ENCODE data around the gene KIAA1958.
"Not testable (repeated sequence)": the region's sequence is repeated elsewhere in the genome, so short reads cannot be mapped to it uniquely, and the experiment has no call there.

Gene KIAA1958

GRCh38 chr9:112493393-112494137 is 6.9 kb downstream of the KIAA1958 start:
- DNase-seq, result no peak

DNA sequence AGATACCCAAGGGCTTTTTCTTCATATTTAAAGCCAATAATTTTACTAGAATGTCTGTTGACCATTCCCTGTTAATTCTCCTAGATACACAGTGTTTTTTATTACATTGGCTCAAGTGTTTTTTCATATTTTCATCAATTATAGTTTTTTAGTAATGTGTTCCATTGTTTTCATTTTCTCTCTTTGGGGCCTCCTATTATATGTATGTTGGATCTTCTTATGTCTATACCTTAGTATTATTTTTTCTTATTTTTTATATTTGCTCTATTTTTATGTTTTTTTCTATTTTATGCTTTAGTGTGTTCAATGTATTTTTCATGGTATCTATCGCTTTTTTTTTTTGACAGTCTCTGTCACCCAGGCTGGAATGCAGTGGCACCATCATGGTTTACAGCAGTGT is 7.5 kb downstream of the KIAA1958 start:
- no peak for DNase-seq

DNA sequence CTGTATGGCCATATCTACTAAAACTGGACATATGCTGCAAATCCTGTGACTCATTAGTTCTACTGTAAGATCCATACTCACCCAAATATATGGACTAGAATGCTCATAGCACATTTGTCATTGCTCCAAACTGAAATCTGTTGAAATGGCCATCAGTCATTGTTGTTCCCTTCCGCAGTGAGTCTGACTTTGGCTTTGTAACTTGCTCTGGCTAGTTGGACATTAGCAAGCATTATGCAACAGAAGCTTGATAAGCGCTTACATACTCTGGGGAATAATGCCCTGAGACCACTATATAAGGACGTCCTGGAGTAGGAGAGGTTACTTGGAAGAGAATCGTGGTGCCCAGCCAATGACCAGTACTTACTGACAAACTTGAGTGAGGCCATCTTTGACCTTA is 9.0 kb downstream of the KIAA1958 start:
- DNase-seq, result no peak

DNA sequence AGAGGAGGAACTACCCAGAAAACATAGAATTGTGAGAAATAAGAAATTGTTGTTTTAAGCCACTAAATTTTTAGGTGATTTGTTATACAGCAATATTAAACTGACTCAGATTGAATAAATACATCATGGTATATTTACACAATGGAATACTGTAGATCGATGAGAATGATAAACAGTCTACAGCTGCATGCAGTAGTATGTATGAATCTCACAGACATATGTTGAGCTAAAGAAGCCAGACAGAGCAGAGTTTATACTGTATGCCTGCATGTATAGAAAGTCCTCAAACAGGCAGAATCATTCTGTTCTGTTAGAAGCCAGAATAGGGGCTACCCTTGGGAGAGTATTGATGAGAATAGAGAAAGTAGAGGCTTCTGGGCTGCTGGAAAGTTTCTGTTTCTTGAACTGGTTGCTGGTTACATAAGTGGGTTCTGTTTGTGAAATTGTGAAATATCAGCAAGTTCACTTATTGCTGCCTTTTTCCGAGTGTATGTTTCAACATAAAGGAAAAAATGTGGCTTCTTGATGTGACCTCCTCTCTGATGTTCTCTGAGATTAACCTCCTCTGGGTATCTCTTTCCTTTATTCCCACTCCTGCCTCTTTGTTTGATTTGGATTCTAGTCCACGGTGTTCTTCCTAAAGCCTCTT is 9.6 kb downstream of the KIAA1958 start:
- DNase-seq, result no peak

DNA sequence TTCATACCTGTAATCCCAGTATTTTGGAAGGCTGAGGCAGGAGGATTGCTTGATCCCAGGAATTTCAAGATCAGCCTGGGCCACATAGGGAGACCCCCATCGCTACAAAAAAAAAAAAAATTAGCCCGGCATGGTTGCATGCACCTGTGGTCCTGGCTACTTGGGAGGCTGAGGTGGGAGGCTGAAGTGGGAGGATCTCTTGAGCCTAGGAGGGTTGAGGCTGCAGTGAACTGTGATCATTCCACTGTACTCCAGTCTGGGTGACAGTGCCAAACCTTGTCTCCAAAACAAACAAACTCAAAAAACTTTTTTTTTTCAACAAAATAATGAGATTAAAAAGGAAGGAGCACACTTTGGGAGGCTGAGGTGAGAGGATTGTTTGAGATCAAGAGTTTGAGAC is 14.2 kb downstream of the KIAA1958 start:
- DNase-seq, result no peak

DNA sequence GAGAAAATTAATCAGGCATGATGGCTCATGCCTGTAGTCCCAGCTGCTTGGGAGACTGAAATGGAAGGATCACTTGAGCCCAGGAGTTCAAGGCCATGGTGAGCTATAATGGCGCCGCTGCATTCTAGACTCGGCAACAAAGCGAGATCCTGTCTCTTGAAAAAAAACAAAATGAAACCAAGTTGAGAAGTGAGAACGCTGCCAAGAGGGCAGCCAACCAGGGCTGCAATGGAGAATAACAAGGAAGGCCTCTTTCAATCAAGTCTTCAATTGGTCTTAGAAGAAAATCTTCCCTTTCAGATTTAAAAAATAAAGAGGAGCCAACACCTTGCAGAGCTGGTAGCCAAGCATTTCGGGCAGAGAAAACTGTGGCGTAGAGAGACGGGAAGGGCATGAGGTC is 14.7 kb downstream of the KIAA1958 start:
- DNase-seq, result no peak

DNA sequence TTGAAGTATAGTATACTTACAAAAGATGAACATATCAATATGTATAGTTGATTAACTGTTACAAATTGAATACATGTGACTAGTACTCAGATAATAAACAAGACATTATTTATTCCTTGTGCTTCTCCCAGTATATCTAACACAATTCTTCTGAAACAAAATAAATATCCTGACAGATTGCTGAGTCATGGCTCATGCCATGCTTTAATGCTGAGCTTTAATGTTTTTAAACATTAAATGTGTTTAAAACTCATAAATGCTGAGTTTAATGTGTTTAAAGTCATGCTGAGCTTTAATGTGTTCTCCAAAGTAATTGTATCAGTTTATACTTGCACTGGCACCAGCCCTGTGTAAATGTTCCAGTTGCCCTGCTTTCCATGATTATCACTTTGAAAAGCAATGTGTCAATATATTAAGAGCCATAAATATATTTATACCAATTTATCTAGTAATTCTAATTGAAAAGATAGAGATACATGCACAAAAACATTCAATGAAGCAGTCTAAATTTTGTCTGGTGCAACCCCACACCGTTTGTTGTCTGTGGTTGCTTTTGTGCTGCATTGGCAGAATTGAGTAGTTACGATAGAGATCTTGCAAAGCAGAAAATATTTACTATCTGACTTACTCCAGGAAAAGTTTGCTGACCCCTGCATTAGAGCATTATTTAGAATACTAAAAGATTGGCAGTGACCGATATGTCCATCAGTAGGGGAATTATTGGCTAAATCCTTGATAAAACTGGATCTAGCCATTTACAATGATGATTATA is 15.7 kb downstream of the KIAA1958 start:
- DNase-seq, result no peak

DNA sequence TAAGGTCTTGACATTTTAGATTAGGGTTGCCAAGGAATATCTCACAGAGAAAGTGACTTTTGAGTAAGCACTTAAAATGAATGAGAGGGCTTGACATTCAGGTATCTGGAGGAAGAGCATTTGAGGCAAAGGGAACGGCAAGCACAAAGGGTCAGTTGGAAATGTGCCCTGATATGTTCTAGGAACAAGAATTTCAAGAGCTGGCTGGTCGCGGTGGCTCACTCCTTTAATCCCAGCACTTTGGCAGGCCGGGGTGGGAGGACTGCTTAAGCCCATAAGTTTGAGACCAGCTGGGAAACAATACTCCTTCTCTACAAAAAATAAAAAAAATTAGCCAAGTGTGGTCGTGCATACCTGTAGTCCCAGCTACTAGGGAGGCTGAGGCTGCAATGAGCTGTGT is 16.5 kb downstream of the KIAA1958 start:
- DNase-seq, result no peak

DNA sequence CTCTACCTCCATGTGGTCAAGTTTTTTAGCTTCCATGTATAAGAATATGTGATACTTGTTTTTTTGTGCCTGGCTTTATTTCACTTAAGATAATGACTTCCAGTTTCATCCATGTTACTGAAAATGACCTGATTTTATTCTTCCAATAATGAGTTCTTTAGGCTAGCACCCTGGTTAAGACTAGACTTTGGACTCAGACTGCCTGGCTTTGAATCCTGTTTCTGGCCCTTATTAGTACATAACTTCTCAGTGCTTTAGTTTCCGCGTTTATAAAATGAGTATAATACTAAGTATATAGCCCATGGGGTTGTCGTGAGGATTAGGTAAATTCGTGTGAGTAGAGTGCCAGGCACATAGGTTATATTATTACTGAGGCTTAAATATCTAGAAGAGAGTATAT is 18.5 kb downstream of the KIAA1958 start:
- no peak for DNase-seq

GRCh38 chr9:112505607-112506006 is 19.0 kb downstream of the KIAA1958 start:
- DNase-seq, result no peak

GRCh38 chr9:112506571-112506970 is 19.9 kb downstream of the KIAA1958 start:
- DNase-seq, result no peak

DNA sequence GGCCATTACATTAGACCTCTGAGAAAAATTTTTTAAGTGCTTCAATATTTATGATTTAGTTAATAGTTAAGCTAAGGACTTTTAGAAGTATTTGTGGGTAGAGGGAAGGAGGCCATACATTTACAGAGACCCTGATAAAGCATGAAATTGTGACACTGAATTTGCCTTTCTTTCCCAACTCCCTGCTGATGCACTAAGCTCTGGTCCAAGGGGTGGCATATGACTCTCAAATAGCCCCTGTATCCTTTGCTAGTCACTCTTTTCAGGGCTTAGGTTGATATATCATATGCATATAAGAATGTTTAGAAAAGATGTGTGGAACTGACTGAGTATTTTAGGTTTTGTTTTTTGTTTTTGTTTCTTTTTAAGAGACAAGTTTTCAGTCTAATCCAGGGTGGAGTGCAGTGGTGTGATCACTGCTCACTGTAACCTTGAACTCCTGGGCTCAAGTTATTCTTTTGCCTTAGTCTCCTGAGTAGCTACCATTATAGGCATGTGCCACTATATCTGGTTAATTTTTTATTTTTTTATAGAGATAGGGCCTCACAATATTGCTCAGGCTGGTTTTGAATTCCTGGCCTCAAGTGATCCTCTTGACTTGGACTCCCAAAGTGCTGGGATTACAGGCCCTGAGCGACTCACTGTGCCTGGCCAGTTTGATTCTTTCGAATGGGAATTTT is 20.5 kb downstream of the KIAA1958 start:
- DNase-seq, result no peak

GRCh38 chr9:112508377-112508776 is 21.8 kb downstream of the KIAA1958 start:
- DNase-seq, result no peak

DNA sequence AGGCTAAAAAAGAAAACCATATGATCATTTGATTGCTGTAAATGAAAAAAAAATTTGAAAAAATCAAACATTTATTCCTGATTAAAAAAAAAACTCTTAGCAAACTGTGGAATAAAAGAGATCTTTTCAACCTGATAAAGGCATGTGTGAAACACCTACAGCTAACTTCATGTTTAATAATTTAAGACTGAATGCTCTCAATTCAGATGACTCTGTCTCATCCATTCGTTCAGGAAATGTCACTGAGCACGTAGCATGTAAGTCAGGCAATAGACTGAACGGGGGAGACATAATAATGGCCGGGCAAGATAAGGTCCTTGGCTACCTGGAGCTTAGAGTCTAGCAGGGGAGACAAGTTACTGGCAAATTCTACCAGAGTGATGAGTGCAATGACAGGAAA is 25.8 kb downstream of the KIAA1958 start:
- not testable (repeated sequence) for DNase-seq

DNA sequence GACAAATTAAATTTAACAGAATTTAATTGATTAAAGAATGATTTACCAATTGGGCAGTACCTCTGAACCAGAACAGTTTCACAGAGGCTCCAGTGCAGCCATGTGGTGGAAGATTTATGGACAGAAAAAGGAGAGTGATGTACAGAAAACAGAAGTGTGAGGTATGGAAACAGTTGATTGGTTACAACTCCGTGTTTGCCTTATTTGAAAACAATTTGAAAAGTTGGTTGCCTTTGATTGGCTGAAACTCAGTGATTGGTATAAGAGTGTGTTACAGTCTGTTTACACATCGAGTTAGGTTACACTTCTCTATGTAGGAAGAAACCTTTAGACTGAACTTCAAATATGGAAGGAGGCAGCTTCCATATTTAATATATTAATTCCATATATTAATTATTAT is 30.1 kb downstream of the KIAA1958 start:
- no peak for DNase-seq

DNA sequence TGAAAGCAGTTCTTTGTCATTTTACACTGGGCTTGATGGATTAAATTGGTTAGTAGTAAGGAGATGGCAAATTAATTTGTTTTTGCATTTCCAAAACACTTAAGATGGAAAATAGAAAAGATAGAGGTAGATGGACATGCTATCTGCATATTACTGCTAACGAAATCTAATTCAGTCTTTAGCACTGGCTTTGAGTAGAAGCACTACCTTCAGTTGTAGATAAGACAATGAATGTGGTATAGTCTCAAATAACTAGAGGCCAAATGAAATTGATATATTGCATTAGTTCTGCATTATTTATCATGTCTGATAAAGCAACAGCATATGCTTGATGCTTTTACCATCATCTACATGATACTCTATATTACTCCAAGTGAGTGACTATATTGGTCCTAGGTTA is 33.4 kb downstream of the KIAA1958 start:
- DNase-seq, result no peak

- no peak for DNase-seq
Measured at GRCh38 chr9:112520656-112521055, 34.0 kb downstream of the KIAA1958 start.

GRCh38 chr9:112526973-112527372 is 40.3 kb downstream of the KIAA1958 start:
- DNase-seq, result no peak

- no peak for DNase-seq
Measured at GRCh38 chr9:112527959-112528358, 41.3 kb downstream of the KIAA1958 start.

DNA sequence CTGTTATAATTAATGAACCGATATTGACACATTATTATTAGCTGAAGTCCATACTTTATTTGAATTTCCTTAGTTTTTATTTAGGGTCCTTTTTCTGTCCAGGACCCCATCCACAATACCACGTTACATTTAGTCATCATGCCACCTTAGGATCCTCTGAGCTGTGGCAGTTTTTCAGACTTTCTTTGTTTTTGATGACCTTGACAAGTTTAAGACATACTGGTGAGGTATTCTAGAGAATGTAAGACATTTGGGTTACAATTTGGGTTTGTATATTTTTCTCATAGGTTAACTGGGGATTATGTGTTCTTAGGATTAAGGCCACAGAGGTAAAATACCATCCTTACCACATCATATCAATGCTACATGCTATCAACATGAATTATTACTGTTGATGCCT is 42.7 kb downstream of the KIAA1958 start:
- no peak for DNase-seq

DNA sequence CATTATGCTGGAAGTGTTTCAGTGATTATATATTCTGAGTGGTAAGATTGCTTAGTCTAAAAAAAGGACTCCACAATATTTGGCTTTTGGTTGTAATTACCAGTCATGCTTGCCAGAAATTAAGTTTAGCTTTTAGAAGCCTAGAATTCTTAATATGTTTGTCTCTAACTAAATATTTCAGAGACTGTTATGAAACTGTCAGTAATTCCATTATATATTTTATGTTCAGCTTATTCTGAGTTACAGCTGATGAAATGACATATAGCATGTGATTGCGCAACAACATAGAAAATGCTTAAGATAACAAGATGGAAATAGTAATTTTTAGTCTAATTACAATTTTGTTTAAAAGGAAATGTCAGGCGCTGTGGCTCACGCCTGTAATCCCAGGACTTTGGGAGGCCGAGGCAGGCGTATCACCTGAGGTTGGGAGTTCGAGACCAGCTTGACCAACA is 44.2 kb downstream of the KIAA1958 start:
- no peak for DNase-seq

GRCh38 chr9:112531666-112532282 is 45.1 kb downstream of the KIAA1958 start:
- no peak for DNase-seq

GRCh38 chr9:112532427-112532826 is 45.8 kb downstream of the KIAA1958 start:
- no peak for DNase-seq
